IPS-18c (cell line): ENCODE data around the gene ZNF662.

Experiments used
- H3K4me3 ChIP-seq: 2 replicates; pipeline ENCODE4 v1.7.0; 2013; ENCODE audit warnings: low read depth, mild to moderate bottlenecking, low read length, moderate library complexity; ENCODE audit not compliant: insufficient read depth
- H3K9me3 ChIP-seq: one replicate; pipeline ENCODE4 v1.6.1; 2013; ENCODE audit warnings: mild to moderate bottlenecking, low read length, moderate library complexity; ENCODE audit not compliant: control insufficient read depth, insufficient read depth

The ZNF662 gene

DNA sequence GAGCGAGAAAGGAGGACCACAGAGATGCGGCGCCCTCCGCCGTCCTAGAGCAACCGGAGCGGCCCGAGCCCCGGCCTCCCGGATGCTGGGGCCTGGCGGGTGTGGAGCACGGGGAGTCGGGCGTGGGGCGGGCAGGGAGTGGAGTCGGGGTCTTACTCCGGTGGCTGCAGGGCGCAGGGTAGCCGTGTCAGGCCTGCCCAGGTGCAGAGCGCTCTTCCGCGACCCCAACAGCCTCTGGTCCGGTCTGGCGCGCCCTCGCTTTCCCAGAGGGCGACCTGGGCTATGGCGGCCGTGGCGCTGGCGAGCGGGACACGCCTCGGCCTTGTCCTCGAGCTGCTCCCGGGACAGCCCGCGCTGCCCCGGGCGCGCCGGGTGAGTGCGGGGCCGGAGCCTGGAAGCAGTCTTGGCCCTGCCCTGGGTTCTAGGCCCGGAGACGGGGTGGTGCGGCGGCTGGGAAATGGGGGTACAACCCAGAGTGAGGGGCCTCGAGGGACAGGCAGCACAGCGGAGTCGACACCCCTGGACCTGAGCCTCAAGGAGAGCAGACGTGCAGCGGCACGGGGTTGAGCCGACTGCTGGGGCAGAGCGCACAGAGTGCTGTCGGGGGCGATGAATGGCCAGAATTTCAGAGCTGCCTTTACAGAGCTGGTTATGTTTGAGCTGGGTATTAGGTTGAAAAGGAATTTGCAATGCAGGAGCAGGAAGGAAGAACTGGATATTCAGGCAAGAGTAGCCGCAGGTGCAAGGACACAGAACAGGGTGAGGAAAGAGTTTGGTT, at the start of gene ZNF662:
Gene ZNF662 (plus strand): TSS at position 73 of the 778 bp plus-strand sequence. CDS start 1,973 bp downstream, outside the sequence.
- no peak within 1 kb of the TSS for H3K4me3 ChIP-seq
- peaks cover 4% of the 10 kb centered on the region for H3K9me3 ChIP-seq

DNA sequence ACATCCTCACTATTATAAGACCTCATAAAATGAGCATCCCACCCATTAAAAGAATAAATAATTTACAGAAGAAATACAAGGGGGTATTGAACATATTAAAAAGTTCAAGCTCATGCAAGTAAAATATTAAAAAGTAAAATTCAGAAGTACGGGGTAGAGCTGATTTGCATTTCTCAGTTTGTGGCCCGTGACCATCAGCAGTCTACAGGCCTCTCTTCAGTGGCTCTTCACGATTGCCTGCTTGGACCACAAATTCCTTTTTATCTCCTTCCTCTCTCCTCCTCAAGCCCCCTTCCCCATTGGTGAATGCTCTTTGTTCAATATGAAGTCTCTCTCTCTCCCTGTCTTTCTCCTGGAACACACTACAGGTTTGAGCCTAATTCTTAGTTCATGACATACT, 49.4 kb upstream of the ZNF662 start:
- Histone ChIP-seq H3K9me3 (no peaks in the 10 kb centered on the region), H3K4me3 (no peak overlapping the region)

DNA sequence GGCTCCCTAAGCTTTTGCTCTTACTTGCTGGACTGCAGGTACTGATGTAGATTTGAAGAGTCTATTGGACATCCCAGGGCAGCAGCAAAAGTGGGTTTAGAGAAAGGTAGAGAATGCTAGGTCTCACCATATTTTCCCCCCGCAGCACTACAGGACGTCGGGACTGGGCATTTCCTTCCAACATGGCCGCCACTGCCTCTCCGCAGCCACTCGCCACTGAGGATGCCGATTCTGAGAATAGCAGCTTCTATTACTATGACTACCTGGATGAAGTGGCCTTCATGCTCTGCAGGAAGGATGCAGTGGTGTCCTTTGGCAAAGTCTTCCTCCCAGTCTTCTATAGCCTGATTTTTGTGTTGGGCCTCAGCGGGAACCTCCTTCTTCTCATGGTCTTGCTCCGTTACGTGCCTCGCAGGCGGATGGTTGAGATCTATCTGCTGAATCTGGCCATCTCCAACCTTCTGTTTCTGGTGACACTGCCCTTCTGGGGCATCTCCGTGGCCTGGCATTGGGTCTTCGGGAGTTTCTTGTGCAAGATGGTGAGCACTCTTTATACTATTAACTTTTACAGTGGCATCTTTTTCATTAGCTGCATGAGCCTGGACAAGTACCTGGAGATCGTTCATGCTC, 41.5 kb upstream of the ZNF662 start:
- Histone ChIP-seq H3K4me3 (no peak overlapping the region), H3K9me3 (no peaks in the 10 kb centered on the region)

DNA sequence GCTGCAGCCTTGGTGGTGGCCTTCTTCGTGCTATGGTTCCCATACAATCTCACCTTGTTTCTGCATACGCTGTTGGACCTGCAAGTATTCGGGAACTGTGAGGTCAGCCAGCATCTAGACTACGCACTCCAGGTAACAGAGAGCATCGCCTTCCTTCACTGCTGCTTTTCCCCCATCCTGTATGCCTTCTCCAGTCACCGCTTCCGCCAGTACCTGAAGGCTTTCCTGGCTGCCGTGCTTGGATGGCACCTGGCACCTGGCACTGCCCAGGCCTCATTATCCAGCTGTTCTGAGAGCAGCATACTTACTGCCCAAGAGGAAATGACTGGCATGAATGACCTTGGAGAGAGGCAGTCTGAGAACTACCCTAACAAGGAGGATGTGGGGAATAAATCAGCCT, 40.7 kb upstream of the ZNF662 start:
- Histone ChIP-seq H3K4me3 (no peak overlapping the region), H3K9me3 (no peaks in the 10 kb centered on the region)

DNA sequence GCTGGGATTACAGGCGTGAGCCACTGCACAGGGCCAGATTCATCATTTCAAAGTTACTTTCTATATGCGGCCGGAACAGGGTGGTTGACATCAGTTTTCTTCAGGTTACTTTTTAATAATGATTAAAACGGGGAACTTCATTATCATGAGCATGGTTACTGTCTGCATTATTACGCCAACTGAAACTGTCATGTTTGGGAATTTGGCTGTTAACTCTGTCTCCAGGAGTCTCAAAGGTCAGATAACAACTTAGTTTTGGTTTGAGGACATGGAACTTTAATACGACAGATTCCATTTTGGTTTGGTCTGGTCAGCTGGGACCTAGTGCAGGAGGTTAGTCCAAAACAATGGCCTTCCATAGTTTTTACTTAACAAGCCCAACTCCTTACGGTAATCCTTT, 38.8 kb upstream of the ZNF662 start:
- Histone ChIP-seq H3K4me3 (no peak overlapping the region), H3K9me3 (no peaks in the 10 kb centered on the region)

DNA sequence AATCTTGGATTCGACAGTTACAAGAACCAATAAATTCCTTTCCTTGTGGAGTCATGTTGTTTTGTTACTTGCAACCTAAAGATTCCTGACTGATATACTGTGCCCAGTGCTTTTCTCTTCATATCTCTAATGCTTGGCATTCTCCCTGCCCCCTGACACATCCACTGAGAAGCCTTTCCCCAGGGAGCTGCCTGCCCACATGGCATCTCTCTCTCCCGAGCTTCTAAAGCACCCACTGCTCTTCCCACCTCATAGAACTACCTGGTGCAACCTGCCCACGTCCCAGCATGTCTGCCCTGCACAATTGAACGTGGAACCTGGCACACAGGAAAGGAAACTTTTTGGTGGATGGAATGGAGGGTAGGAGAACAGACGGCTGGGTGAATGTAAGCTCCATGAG, 37.1 kb upstream of the ZNF662 start:
- no peaks in the 10 kb centered on the region for H3K9me3 ChIP-seq
- no peak overlapping the region for H3K4me3 ChIP-seq

DNA sequence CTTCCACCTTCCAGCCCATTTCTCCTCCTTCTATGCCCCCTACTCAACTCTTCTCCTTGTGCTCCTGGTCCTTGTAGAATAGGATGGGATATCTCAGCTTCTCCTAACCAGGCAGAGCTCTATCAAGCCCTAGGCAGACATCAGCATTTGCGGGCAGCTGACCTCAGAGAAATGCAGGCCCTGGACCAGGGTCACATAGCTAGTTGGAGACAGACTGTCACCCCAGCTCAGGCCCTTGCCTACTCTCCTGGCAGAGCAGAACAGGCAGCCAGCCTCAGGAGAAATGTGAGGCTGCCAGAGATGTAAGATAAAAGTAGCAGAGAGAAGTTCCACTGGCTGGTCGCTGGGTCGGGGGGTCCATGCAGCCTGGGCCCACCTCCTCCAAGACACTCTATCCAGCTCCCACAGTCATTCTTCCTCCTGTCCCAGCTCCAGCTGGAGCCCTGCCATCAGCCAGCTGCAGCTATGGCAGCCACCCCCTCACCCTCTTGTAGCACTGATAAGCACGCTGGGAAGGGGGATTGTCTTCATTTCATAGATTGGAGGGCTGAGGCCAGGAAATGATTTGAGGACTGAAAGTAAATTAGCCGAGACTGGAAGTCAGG, 34.2 kb upstream of the ZNF662 start:
- Histone ChIP-seq H3K4me3 (no peak overlapping the region), H3K9me3 (no peaks in the 10 kb centered on the region)

DNA sequence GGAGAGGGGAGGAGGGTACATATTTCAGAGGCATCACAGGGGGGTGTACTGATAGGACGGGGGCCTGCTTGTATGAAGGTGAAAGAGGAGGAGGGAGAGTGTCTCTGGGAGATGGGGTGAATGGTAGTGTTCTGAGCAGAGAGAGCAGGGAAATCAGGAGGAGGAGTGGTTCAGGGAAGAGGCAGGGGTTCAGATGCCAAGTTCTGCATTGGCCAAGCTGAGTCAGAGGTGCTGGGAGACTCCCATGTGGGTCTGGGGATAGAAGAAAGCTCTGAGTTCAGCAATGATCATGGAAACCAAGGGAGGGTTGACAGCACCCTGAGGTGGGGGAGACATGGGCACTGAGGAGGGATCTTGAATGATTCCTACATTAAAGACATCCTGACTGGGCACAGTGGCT, 33.2 kb upstream of the ZNF662 start:
- Histone ChIP-seq H3K9me3 (no peaks in the 10 kb centered on the region), H3K4me3 (no peak overlapping the region)

DNA sequence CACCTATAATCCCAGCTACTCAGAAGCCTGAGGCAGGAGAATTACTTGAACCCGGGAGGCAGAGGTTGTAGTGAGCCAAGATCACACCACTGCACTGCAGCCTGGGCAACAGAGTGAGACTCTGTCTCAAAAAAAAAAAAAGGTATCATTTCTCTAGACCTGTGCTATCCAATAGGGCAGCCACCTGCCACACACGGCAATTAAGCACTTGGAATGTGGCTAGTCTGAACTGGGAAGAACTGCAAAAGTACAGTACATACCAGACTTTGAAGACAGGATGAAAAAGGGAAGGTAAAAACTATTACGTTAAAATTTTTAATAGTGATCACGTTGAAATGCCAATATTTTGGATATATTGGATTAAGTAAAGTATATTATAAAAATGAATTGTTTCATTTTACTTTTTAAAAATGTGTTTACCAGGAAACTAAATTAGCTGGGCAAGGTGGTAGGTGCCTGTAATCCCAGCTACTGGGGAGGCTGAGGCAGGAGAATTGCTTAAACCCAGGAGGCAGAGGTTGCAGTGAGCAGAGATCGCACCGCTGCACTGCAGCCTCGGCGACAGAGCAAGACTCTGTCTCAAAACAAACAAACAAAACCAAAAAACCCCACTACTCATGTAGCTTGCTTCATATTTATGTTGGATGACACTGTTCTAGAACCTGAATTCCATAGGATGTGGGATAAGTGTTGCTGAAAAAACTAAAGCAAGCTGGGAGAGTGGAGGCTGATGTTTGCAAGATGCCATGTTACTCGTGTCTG, 32.5 kb upstream of the ZNF662 start:
- H3K4me3 ChIP-seq = no peak overlapping the region

DNA sequence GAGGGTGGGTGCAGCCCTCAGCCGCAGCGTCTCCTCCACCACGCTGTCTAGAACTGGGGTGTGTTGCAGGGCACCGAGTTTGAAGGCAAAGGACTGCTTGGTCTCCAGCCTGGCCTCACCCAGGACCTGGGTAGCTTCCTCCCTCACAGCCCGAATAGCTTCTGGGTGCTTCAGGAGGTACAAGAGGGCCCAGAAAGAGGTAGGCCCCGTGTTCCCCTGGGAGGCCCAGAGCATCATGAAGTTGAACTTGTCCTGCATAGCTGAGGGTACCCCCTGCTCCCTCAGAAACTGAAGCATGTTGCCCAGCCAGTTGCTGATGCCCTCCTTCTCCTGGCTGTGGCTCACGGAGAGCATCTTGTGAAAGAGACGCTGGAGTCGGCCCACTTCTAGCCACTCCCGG, 31.2 kb upstream of the ZNF662 start:
- Histone ChIP-seq H3K4me3 (no peak overlapping the region), H3K9me3 (no peaks in the 10 kb centered on the region)

More for the DNA sequence above, 32.5 kb upstream of the ZNF662 start:
- H3K9me3 ChIP-seq = no peaks in the 10 kb centered on the region

DNA sequence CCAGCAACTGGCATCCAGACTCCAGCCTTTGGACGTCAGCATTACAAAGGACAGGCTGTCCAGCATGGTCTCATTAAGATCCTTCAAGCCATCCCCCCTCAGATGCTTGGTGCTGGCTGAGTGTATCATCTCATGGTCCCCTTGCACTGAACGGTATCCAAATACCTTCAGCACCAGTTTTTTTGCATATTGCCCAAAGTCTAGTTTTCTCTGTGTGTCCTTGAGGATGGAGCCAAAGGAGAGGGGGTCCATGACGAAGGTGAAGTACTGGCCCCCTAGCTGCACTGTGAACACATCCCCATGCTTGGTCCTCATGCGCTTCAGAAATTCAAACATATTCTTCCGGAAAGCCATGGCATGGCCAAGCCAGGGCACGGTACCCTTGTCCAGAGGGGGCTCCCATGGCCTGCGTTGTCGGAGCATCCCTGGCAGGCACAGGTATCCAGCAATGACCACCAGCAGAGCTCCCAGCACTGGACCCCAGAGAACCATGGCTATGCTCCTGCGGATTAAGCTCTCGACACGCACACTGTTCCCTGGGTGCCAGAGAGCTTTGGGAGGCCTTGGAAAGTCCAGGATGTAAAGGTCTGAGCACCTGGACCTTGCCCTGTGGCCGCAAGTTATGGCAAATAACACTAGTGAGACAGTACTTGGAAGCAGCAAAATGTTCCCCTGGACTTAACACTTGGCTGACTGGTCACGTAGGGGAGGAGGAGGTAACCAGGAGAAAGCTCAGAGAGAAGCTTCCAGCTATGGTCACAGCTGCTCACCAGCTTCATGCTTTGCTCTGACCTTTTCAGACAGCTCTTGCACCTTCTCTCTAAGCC, 30.4 kb upstream of the ZNF662 start, which contains the start of gene CYP8B1:
Gene CYP8B1 (minus strand): TSS at position 555 of the 827 bp plus-strand sequence. CDS start 63 bp downstream, at position 492.
- Histone ChIP-seq H3K4me3 (no peak within 1 kb of the TSS), H3K9me3 (no peaks in the 10 kb centered on the region)

DNA sequence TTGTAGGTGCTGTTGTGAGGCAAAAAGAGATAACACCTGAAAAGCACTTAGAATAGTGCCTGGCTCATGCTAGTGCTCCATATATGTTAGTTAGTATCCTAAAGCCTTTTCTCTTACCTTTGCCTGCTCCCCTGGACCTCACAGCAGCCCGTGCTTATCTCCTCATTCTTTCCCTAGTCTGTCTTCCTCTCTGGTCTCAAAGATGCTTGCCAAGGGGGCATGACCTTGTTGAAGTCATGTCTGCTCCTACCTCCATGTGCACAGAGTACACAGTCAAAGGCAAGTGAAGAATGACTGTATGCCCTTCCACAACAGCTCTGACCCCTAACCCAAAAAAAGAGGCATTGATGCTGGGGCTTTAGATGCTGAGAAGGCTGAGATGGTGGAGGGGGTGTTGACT, 29.5 kb upstream of the ZNF662 start:
- no peak overlapping the region for H3K4me3 ChIP-seq
- no peaks in the 10 kb centered on the region for H3K9me3 ChIP-seq

DNA sequence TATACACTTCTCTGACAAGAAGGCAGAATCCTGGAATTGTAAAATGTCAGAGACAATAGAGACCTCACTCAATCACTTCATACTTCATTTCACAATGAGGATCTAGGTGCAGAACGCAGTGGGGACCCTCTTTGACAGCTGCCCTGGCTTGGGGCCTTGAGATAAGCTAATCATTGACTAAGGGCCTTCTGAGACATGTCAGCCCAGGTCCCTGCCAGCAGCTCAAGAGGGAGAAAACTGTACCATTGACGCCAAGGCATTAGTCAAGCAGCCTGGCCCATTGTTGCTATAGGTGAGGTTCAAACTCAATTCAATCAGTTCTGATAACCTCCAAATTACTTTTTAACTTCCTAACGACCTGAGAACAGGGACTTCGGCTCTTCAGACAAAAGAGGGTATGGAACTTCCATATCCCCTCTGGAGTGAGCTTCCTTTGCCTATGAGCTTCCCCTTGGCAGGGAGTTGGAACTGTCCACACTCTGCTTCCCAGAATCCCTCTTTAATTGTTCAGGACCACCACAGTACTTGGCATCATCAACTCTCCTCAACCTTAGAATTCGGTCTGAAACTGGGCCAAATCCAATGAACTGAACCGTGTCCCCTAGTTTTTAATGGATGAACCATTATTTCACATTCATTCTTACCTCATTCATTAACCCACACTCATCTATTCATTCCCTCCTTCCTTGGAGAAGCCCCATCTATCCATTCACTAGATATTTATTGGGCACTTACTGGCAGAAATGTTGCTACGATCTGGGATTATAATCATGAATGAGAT, 28.8 kb upstream of the ZNF662 start:
- H3K9me3 ChIP-seq = no peaks in the 10 kb centered on the region

DNA sequence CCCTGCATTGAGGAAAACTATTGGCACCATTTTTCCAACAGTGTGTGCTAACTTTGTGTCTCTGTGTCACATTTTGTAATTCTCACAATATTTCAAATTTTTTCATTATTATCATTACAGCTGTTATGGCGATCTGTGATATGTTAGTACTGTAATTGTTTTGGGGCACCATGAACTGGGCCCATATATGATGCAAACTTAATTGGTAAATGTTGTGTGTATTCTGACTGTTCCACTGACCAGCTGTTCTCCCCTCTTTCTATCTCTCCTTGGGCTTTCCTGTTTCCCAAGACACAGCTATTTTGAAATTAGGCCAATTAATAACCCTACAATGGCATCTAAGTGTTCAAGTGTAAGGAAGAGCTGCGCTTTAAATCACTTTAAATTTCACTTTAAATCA, 28.1 kb upstream of the ZNF662 start:
- no peak overlapping the region for H3K4me3 ChIP-seq
- no peaks in the 10 kb centered on the region for H3K9me3 ChIP-seq

More for the DNA sequence above, 28.8 kb upstream of the ZNF662 start:
- no peak overlapping the region for H3K4me3 ChIP-seq

DNA sequence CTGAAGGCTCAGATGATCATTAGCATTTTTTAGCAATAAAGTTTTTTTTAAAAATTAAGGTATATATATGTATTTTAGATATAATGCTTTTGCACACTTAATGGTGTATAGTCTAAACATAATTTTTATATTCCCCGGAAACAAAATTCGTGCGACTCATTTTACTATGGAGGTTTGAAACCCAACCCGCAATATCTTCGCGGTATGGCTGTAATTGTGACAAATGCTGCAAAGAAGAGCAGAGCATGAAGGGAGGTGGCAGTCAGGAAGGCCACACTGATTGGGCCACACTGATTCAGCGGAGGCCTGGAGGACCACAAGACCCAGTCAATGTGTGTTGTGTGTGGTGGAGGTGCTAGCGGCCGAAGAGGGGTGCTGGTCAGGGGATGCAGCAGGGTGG, 25.8 kb upstream of the ZNF662 start:
- H3K4me3 ChIP-seq = no peak overlapping the region; the same call in 1 of the 2 replicates
- no peaks in the 10 kb centered on the region for H3K9me3 ChIP-seq
